HL-60 (cell line): ENCODE measurements around the gene MID1IP1.

Experiments
- DNase-seq, 2 experiments: peaks; one replicate each; pipeline ENCODE4 v3.0.0-alpha.2; 2010 to 2020; ENCODE audit warnings: low read depth in 1 of 2, low spot score in 1 of 2
- H3K27ac ChIP-seq: fragments of 250-450 bp; sonication (Bioruptor Pico); replicated peaks from 2 replicates; pipeline ENCODE4 v1.5.1; 2020; ENCODE audit warnings: mild to moderate bottlenecking, moderate library complexity
- H3K27me3 ChIP-seq: fragments of 250-450 bp; sonication (Bioruptor Pico); 2 replicates; pipeline ENCODE4 v1.5.1; 2021; ENCODE audit warnings: mild to moderate bottlenecking, moderate library complexity; ENCODE audit not compliant: insufficient read depth, poor library complexity, severe bottlenecking
- H3K4me3 ChIP-seq: replicated peaks from 2 replicates; pipeline ENCODE4 v1.5.1; 2011; ENCODE audit warnings: mild to moderate bottlenecking, control low read depth, low read length; ENCODE audit not compliant: insufficient read depth
- GABPA ChIP-seq: IDR thresholded peaks from 2 replicates; pipeline ENCODE4 v1.6.1; 2012; ENCODE audit warnings: low read depth
- POLR2AphosphoS5 ChIP-seq: IDR thresholded peaks from 2 replicates; pipeline ENCODE4 v1.6.1; 2012; ENCODE audit warnings: low read depth
- SPI1 ChIP-seq: IDR thresholded peaks from 2 replicates; pipeline ENCODE4 v1.6.1; 2012; ENCODE audit warnings: low read depth, mild to moderate bottlenecking, borderline replicate concordance
- TF ChIP-seq, protein P1 (sequence below): IDR thresholded peaks from 2 replicates; pipeline ENCODE4 v1.6.1; 2012; ENCODE audit warnings: low read depth; ENCODE audit not compliant: insufficient replicate concordance
- TF ChIP-seq, protein P2 (sequence below): IDR thresholded peaks from one replicate; pipeline ENCODE4 v1.5.1; 2011; ENCODE audit warnings: low read length, control low read depth, inconsistent platforms; ENCODE audit not compliant: insufficient read depth

The MID1IP1 gene

DNA sequence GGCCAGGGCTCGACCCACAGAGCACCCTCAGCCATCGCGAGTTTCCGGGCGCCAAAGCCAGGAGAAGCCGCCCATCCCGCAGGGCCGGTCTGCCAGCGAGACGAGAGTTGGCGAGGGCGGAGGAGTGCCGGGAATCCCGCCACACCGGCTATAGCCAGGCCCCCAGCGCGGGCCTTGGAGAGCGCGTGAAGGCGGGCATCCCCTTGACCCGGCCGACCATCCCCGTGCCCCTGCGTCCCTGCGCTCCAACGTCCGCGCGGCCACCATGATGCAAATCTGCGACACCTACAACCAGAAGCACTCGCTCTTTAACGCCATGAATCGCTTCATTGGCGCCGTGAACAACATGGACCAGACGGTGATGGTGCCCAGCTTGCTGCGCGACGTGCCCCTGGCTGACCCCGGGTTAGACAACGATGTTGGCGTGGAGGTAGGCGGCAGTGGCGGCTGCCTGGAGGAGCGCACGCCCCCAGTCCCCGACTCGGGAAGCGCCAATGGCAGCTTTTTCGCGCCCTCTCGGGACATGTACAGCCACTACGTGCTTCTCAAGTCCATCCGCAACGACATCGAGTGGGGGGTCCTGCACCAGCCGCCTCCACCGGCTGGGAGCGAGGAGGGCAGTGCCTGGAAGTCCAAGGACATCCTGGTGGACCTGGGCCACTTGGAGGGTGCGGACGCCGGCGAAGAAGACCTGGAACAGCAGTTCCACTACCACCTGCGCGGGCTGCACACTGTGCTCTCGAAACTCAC is 3.6 kb downstream of the MID1IP1 start:
- peak; percentile 43 for TF ChIP-seq POLR2AphosphoS5
- TF ChIP-seq, protein P1, sequence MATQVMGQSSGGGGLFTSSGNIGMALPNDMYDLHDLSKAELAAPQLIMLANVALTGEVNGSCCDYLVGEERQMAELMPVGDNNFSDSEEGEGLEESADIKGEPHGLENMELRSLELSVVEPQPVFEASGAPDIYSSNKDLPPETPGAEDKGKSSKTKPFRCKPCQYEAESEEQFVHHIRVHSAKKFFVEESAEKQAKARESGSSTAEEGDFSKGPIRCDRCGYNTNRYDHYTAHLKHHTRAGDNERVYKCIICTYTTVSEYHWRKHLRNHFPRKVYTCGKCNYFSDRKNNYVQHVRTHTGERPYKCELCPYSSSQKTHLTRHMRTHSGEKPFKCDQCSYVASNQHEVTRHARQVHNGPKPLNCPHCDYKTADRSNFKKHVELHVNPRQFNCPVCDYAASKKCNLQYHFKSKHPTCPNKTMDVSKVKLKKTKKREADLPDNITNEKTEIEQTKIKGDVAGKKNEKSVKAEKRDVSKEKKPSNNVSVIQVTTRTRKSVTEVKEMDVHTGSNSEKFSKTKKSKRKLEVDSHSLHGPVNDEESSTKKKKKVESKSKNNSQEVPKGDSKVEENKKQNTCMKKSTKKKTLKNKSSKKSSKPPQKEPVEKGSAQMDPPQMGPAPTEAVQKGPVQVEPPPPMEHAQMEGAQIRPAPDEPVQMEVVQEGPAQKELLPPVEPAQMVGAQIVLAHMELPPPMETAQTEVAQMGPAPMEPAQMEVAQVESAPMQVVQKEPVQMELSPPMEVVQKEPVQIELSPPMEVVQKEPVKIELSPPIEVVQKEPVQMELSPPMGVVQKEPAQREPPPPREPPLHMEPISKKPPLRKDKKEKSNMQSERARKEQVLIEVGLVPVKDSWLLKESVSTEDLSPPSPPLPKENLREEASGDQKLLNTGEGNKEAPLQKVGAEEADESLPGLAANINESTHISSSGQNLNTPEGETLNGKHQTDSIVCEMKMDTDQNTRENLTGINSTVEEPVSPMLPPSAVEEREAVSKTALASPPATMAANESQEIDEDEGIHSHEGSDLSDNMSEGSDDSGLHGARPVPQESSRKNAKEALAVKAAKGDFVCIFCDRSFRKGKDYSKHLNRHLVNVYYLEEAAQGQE, result no peak
- no peak for TF ChIP-seq SPI1
- no peak for TF ChIP-seq GABPA
- Histone ChIP-seq H3K4me3 (peak overlapping the region; percentile 57), H3K27me3 (no peaks in the 10 kb centered on the region), H3K27ac (peak overlapping the region; percentile 96)
- no peak for DNase-seq

DNA sequence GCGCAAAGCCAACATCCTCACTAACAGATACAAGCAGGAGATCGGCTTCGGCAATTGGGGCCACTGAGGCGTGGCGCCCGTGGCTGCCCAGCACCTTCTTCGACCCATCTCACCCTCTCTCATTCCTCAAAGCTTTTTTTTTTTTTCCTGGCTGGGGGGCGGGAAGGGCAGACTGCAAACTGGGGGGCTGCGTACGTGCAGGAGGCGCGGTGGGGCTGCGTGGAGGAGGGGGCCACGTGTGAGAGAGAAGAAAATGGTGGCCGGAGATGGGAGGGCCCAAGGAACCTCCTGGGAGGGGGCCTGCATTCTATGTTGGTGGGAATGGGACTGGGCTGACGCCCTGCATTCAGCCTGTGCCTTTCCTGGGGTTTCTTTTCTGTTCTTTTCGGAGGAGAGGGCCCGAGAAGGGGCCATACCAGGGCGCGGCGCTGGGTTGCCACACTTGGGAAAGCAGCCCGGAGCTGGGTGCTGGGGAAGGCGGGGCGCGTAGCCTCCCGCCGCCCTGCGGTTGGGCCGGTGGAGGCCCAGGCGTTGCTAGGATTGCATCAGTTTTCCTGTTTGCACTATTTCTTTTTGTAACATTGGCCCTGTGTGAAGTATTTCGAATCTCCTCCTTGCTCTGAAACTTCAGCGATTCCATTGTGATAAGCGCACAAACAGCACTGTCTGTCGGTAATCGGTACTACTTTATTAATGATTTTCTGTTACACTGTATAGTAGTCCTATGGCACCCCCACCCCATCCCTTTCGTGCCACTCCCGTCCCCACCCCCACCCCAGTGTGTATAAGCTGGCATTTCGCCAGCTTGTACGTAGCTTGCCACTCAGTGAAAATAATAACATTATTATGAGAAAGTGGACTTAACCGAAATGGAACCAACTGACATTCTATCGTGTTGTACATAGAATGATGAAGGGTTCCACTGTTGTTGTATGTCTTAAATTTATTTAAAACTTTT is 4.5 kb downstream of the MID1IP1 start:
- no peaks in the 10 kb centered on the region for H3K27me3 ChIP-seq
- DNase-seq, result peak in 1 of 2 experiments; percentile 86
- peak overlapping the region; percentile 57 for H3K4me3 ChIP-seq
- TF ChIP-seq POLR2AphosphoS5, result peak; percentile 19
- TF ChIP-seq GABPA, result no peak
- TF ChIP-seq, protein P2, sequence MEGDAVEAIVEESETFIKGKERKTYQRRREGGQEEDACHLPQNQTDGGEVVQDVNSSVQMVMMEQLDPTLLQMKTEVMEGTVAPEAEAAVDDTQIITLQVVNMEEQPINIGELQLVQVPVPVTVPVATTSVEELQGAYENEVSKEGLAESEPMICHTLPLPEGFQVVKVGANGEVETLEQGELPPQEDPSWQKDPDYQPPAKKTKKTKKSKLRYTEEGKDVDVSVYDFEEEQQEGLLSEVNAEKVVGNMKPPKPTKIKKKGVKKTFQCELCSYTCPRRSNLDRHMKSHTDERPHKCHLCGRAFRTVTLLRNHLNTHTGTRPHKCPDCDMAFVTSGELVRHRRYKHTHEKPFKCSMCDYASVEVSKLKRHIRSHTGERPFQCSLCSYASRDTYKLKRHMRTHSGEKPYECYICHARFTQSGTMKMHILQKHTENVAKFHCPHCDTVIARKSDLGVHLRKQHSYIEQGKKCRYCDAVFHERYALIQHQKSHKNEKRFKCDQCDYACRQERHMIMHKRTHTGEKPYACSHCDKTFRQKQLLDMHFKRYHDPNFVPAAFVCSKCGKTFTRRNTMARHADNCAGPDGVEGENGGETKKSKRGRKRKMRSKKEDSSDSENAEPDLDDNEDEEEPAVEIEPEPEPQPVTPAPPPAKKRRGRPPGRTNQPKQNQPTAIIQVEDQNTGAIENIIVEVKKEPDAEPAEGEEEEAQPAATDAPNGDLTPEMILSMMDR, result no peak
- peak overlapping the region; percentile 96 for H3K27ac ChIP-seq

DNA sequence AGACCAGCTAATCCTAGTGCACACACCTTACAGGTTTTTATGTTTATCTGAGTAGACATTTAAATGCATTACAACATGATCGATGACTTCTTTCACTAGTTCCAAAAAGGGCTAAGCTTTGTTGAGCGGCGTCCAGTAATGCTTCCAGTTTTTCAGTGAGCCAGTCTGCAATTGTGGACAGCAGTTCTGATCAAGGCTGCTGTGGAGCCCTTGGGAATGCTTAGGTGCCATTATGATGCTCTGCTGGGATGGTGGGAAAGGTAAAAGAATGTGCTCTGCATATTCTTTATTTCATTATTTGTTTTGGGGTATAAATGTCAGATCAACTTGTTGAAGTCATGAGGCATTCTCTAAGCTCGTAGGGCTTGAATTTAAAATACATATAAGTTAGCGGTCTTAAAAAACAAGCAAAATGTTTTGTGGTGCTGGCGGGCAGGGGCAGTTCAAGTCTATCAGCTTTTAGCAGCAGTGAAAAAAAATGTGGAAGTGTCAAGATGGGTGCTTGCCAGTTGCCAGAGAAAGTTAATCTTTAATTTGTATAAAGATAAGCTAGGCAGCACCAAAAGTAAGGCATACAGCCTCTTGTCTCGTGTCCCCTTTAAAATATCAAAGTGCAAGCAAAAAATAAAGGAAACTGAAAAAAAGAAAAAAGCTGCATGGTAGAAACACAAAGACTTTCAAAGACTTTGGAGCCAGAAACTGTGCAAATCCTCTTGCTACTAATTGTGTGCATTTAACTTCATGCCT is 5.8 kb downstream of the MID1IP1 start:
- TF ChIP-seq, protein P1, result no peak
- TF ChIP-seq POLR2AphosphoS5 (peak; percentile 26; the same call in 1 of the 2 replicates), SPI1 (peak; percentile 4; the same call in 1 of the 2 replicates), GABPA (no peak)
- TF ChIP-seq, protein P2, result no peak
- Histone ChIP-seq H3K27me3 (no peaks in the 10 kb centered on the region), H3K4me3 (peak overlapping the region; percentile 57), H3K27ac (peak overlapping the region; percentile 96)
- peak in 1 of 2 experiments; percentile 35 for DNase-seq
